Neuron (in vitro differentiated cells): Measurements from ENCODE around the gene UBE2J2.
"Not testable (repeated sequence)": the region's sequence is repeated elsewhere in the genome, so short reads cannot be mapped to it uniquely, and the experiment has no call there.

ENCODE experiments used
- H2AFZ ChIP-seq: one replicate; pipeline ENCODE4 v1.6.1; 2013; ENCODE audit warnings: low read depth, mild to moderate bottlenecking, inconsistent platforms, low read length, moderate library complexity
- H3K27me3 ChIP-seq: one replicate; pipeline ENCODE4 v1.6.1; 2013; ENCODE audit warnings: low read length; ENCODE audit not compliant: insufficient read depth
- H3K36me3 ChIP-seq: one replicate; pipeline ENCODE4 v1.6.1; 2013; ENCODE audit warnings: low read length; ENCODE audit not compliant: insufficient read depth
- H3K4me1 ChIP-seq: one replicate; pipeline ENCODE4 v1.6.1; 2013; ENCODE audit warnings: low read length; ENCODE audit not compliant: insufficient read depth
- H3K4me3 ChIP-seq: 2 replicates; pipeline ENCODE4 v1.5.1; 2013; ENCODE audit warnings: mild to moderate bottlenecking, low read length, moderate library complexity
- H3K9me3 ChIP-seq: one replicate; pipeline ENCODE4 v1.6.1; 2013; ENCODE audit warnings: low read length

The UBE2J2 gene

DNA sequence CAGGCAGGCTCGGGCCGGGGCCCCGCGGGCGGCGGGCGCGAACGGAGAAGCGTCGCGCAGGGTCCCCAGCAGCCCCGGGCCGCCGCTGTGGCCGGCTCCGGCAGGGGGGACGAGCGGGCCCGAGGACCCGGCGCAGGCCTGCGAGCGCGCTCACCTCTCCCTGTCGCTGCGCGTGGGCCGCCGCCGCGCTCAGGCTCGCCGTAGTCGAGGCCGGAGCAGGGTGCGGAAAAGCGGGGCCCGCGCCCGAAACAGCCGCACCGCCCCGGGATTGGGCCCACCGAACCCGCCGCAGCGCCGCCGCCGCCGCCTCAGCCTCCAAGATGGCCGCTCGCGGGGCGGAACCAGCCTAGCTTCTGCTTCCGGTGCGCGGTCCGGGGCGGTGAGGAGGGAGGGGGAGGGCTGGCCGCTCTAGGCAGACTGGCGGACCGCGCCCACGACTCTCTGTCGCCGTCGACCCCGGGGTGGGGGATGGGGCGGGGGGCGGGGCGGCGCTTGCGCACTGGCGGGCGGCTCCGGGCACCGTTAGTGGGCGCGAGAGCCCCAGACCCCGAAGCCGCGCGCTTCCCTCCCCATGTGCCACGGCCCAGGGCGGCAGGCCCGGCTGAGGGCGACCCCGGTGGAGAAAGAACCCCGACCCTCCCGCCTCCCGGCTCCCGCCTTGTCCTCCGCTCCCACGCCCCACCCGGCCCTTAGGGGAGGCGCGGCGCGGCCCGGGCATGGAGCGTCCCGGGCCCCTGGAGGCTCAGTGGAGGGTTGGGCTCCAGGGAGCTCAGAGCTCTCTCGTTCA is at the start of gene UBE2J2:
Gene UBE2J2, minus strand, starts transcription at position 343 of the 787 bp plus-strand sequence. CDS start 5,862 bp downstream, outside the sequence.
- H3K4me1 ChIP-seq = peaks cover 29% of the 10 kb centered on the region
- no peaks in the 10 kb centered on the region for H3K9me3 ChIP-seq
- peak within 1 kb of the TSS; percentile 97 for H3K4me3 ChIP-seq

DNA sequence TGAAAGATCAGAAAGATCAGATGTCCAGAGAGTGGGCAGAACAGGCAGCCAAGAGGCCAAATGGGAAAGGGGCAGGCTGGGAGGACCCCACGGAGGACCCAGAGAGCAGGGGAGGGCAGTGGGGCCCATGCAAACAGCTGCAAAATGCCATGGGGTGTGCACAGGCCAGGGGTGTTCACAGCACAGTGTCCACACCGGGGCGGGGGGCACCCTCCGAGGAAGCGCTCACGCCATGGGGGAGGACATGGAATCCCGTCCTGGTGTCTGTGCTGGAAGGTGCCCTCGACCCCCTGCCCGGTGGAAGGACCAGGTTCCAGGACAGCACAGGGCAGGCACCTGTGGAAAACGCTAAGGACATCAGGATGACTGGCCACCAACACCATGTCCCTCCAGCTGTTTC is 49.3 kb upstream of the UBE2J2 start:
- Histone ChIP-seq H3K4me1 (peaks cover 22% of the 10 kb centered on the region), H2AFZ (no peak overlapping the region), H3K9me3 (no peaks in the 10 kb centered on the region), H3K36me3 (peaks cover 36% of the 10 kb centered on the region), H3K27me3 (no peaks in the 10 kb centered on the region), H3K4me3 (peak overlapping the region; percentile 33)

More for the DNA sequence above, at the start of gene UBE2J2:
- Histone ChIP-seq H3K36me3 (peaks cover 10% of the 10 kb centered on the region), H2AFZ (peak within 1 kb of the TSS; percentile 43), H3K27me3 (no peaks in the 10 kb centered on the region)

DNA sequence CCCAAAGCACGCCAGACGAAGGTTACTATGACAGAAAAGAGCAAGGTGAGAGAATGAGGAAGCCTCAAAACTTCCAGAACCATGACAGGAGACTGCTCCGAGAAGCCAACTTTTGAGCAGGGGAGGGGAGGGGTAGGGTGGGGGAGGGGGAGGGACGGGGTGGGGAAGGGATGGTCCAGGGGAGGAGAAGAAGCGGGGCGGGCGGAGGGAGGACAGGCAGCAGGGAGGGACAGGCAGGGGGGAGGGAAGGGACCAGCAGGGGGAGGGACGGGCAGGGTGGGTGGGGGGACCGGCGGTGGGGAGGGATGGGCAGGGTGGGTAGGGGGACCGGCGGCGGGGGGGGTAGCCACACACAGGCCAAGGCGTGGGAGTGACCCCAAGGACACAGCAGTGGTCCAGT is 48.8 kb upstream of the UBE2J2 start:
- Histone ChIP-seq H2AFZ (no peak overlapping the region), H3K36me3 (peaks cover 33% of the 10 kb centered on the region), H3K4me1 (peaks cover 22% of the 10 kb centered on the region), H3K27me3 (no peaks in the 10 kb centered on the region), H3K4me3 (no peak overlapping the region), H3K9me3 (no peaks in the 10 kb centered on the region)

DNA sequence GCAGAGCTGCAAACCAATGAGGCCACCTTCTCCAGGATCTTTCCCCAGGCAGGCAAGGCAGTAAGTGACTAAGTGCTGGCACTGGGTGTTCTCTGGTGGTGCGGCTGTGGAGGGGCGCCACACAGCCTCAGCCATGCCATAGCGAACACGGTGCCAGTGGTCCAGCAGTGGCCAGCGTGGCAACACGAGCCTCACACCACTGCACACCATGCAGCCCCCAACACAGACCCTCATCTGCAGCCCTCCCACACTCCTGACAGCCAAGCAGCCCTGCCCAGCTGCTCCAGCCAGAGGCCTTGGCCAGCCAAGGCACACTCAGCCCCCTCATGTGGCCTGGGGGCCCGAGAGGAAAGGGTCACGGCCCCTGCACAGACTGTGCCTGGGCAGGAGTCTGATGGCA is 47.8 kb upstream of the UBE2J2 start:
- H3K4me1 ChIP-seq = peaks cover 22% of the 10 kb centered on the region
- no peaks in the 10 kb centered on the region for H3K9me3 ChIP-seq
- H3K27me3 ChIP-seq = no peaks in the 10 kb centered on the region
- H2AFZ ChIP-seq = no peak overlapping the region
- H3K36me3 ChIP-seq = peaks cover 28% of the 10 kb centered on the region
- no peak overlapping the region for H3K4me3 ChIP-seq

DNA sequence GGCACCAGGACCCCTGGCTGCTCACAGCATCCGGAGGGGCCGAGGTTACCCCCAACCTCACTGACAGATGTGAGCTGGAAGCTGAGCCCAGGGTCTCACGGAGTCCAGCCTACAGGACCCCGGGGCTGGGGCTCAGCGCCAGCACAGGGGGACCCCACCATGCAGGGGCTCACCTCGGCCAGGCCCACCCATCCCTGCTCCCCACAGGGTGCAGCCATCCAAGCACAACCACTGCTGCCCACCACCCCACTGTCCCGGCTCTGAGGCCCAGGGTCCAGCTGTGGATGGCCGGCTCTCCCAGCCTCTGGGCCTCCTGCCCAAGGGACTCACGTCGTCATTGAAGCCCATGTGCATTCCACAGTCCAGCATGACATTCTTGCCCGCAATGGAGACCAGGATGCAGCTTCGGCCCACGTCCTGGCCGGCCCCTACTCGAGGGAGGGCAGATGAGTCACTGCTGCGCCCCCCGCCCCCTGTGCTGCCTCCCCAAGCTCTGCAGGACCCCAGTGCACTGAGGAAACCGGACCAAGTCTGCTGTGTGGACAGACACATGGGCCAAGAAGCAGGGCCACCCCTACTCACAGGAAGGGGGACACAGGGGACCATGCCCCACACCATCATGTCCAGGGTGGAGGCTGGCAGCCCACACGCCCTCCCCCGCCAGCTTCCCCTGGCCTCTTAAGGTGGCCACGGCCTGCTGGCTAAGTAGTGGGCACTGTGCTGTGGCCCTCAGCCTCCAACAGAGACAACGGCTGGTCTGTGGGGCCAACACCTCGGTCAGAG is 47.2 kb upstream of the UBE2J2 start:
- H3K4me3 ChIP-seq = no peak overlapping the region

DNA sequence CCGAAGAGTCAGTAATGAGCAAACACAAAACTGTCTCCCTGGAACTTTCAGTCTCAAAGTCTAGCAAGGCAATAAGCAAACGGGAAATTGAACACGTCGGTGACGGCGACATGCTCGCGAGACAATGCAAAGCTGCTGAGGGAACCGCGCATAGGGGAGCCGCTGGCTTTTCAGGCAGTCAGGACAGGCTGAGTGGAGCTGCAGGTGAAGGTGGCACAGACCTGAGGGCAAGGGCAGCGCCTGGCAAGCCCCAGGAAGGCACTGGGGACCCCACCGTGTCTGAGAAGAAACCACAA is 45.9 kb upstream of the UBE2J2 start:
- Histone ChIP-seq H3K36me3 (peaks cover 35% of the 10 kb centered on the region), H2AFZ (no peak overlapping the region), H3K4me3 (no peak overlapping the region), H3K27me3 (no peaks in the 10 kb centered on the region), H3K9me3 (no peaks in the 10 kb centered on the region), H3K4me1 (peaks cover 11% of the 10 kb centered on the region)

More for the DNA sequence above, 47.2 kb upstream of the UBE2J2 start:
- H3K36me3 ChIP-seq = peaks cover 28% of the 10 kb centered on the region
- no peak overlapping the region for H2AFZ ChIP-seq
- no peaks in the 10 kb centered on the region for H3K9me3 ChIP-seq
- H3K27me3 ChIP-seq = no peaks in the 10 kb centered on the region
- H3K4me1 ChIP-seq = peaks cover 20% of the 10 kb centered on the region

DNA sequence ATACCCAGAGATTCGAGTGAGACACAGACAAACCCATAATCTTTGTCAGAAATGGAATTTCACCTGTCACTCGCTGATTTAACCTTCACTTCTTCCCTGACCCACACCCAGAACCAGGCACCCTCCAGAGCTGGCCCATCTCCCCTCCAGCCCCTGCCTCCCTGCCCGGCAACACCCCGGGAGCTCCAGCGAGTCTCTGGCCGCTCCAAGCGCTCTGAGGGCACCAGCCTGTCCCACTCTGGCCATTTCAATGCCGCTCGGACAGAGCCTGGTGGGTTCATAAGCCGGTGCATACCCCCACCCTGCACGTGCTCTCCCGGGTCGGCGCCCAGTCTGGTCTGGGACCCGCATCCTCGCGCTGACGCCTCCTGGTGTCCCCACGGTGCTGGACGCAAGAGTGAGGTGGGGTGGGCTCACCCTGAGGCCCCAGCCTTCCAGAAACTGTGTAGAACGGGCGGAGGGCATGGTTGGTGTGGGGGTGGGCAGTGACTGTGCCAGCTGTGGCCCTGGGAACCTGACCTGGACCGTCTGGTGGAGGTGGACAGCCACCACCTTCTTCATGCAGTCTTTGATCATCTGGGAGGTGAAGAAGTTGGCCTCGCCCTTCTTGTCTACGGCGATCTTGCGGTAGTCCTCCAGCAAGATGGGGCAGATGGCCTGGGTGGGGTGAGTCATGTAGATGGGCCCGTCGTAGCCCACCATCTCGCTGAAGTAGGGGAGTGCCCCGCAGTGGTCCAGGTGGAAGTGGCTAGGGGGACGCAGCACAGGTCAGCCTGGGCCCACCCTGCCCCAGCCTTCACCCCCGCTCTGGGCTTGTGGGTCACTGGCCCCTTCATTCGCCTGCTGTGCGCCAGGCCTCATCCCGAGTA is 45.4 kb upstream of the UBE2J2 start:
- Histone ChIP-seq H2AFZ (no peak overlapping the region), H3K27me3 (no peaks in the 10 kb centered on the region), H3K4me1 (peaks cover 11% of the 10 kb centered on the region), H3K9me3 (no peaks in the 10 kb centered on the region), H3K36me3 (peaks cover 41% of the 10 kb centered on the region), H3K4me3 (no peak overlapping the region)

DNA sequence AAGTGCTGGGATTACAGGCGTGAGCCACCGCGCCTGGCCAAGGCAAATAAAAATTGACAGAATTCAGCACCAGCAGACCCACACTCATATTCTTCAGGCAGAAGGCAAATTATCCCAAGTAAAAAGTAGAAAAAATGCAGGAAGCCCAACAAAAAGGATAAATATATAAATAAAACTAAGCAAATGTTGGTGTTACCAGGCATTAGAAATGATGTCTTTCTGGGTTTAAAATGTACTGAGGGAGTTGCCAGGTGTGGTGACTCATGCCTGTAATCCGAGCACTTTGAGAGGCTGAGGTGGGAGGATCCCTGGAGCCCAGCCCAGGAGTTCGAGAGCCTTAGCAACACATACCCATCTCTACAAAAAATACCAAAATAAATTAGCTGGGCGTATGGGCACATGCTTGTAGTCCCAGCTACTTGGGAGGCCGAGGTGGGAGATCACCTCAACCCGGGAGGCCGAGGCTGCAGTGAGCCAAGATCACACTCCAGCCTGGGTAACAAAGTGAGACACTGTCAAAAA is 44.5 kb upstream of the UBE2J2 start:
- H3K4me3 ChIP-seq = no peak overlapping the region
- H3K4me1 ChIP-seq = peaks cover 5% of the 10 kb centered on the region
- no peaks in the 10 kb centered on the region for H3K9me3 ChIP-seq
- peaks cover 49% of the 10 kb centered on the region for H3K36me3 ChIP-seq
- H3K27me3 ChIP-seq = no peaks in the 10 kb centered on the region
- no peak overlapping the region for H2AFZ ChIP-seq

DNA sequence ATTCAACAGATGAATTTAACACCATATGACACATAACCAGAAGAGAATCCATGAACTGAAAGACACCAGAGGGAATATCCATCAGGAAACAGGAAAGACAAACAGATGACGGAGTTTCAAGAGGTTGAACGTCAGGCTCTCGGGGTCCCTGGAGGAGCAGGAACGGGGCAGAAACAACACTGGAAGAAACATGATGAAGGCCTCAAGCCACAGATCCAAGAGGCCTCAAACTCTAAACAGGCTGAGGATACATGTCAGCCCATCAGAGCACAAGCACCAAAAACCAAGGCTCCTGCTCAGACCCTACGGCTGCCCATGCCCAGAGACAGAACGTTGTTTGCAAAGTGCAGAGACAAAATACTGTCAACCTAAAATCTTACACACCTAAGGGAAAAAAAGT is 43.8 kb upstream of the UBE2J2 start:
- H3K4me3 ChIP-seq = no peak overlapping the region
- H3K27me3 ChIP-seq = no peaks in the 10 kb centered on the region
- no peaks in the 10 kb centered on the region for H3K4me1 ChIP-seq
- no peaks in the 10 kb centered on the region for H3K9me3 ChIP-seq
- no peak overlapping the region for H2AFZ ChIP-seq
- H3K36me3 ChIP-seq = peaks cover 57% of the 10 kb centered on the region

DNA sequence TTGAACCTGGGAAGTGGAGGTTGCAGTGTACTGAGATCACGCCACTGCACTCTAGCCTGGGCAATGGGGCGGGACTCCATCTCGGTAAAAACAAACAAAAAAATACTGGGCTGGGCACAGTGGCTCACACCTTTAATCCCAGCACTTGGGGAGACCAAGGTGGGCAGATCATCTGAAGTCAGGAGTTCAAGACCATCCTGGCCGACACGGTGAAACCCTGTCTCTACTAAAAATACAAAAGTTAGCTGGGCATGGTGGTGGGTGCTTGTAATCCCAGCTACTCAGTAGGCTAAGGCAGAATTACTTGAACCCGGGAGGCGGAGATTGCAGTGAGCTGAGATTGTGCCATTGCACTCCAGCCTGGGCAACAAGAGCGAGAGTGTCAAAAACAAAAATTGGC is 42.5 kb upstream of the UBE2J2 start:
- not testable (repeated sequence) for H2AFZ ChIP-seq, H3K4me1 ChIP-seq, H3K4me3 ChIP-seq, H3K9me3 ChIP-seq, H3K27me3 ChIP-seq
- H3K36me3 ChIP-seq = peaks cover 68% of the 10 kb centered on the region

DNA sequence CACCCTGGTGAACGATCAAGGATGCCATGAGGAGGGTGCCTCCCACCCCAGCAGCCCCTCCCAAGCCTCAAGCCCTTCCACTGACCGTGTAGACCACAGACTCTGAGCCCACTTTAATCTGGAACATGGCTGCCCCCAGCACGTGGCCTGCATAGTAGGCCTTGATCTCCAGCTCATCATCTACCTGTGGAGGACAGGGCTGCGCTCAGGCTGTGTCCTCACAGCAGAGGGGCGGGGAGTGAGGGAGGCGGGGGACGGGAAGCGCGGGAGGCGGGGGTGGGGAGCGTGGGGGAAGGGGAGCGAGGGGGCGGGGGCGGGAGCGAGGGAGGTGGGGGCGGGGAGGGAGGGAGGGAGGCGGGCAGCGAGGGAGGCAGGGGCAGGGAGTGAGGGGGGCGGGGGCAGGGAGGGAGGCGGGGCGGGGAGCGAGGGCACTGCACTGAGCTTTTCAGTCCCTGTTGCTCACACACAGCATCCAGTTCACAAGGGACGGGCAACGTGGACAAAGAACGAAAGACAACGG is 41.8 kb upstream of the UBE2J2 start:
- Histone ChIP-seq H3K4me3 (no peak overlapping the region), H3K27me3 (no peaks in the 10 kb centered on the region), H3K36me3 (peaks cover 70% of the 10 kb centered on the region)

DNA sequence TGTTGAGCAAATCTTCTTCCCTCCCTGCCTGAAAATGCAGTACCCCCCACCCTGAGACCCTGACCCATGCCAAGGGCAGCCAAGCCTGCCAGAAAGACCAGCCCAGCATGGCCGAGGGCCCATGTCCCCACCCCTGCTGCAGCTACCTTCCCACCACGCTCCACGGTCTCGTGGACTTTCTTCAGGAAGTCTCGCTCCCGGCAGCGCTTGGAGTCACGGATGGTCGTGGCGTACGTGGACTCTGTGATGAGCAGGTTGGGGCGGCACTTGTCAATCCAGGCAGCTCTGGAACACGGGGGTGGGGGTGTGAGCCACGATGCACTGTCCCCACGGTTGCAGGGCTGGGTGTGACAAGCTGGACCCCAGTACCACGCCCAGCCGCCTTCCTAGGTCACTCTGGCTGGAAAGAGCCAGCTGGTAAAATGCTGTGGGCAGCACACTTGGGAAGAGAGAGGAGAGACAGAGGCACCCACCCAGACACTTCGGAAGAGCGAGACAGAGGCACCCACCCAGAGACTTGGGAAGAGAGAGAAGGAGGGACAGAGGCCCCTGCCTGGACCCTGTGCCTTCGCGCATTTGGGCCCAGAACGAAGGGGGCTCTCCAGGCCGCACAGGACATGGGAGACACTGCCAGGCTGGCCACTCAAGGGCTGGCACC is 41.2 kb upstream of the UBE2J2 start:
- Histone ChIP-seq H3K4me3 (no peak overlapping the region), H3K9me3 (no peaks in the 10 kb centered on the region), H2AFZ (no peak overlapping the region), H3K36me3 (peaks cover 68% of the 10 kb centered on the region), H3K4me1 (no peaks in the 10 kb centered on the region), H3K27me3 (no peaks in the 10 kb centered on the region)

More for the DNA sequence above, 41.8 kb upstream of the UBE2J2 start:
- Histone ChIP-seq H2AFZ (no peak overlapping the region), H3K9me3 (no peaks in the 10 kb centered on the region), H3K4me1 (no peaks in the 10 kb centered on the region)
